GM19438 (cell line): Measurements from ENCODE around the gene ERVV-1.
"Not testable (repeated sequence)": the region's sequence is repeated elsewhere in the genome, so short reads cannot be mapped to it uniquely, and the experiment has no call there.

Experiments
- ATAC-seq: cut with Tn5 transposase; IDR thresholded peaks from one replicate; pipeline ENCODE4 v1.9.1; 2021; ENCODE audit warnings: low read depth; ENCODE audit not compliant: unreplicated experiment

The ERVV-1 gene

DNA sequence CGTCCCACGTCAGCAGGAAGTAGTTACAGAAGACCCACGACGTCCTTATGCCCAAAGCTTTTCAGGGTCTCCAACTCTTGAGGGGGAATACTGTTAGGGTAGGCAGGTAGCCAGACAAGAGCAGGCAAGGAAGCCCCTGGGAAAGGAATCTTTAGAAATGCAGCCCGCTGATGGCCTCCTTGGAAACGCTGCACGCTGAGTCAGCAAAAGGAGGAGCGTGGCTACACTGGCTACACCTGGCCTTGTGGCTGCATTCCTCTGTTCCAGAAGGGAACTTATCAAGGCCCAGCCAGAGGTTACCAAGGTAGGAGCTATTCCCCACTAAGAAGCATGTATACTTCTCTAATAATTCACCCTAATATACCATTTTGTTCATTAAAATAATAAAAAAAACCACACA lies 2.0 kb downstream of the ERVV-1 start:
- no peak for ATAC-seq

DNA sequence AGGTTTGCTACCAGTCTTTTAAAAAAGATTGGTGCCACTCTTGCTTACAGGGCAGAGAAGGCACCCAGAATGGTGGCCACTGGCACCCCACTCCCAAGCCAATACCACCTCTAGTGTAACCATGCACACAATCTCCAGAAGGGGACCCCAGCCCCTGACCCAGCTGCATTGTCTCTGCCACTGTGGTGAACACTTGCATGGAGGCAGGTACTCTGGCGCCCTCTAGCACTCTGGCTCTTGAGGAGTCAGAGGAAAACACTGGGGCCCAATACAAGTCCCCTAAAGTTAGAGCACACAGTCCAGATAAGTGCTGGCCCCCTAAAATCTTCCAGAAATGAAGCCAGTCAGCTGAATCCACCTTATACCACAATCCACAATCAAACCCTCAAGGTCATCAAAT lies 6.0 kb downstream of the ERVV-1 start:
- ATAC-seq, result no peak

DNA sequence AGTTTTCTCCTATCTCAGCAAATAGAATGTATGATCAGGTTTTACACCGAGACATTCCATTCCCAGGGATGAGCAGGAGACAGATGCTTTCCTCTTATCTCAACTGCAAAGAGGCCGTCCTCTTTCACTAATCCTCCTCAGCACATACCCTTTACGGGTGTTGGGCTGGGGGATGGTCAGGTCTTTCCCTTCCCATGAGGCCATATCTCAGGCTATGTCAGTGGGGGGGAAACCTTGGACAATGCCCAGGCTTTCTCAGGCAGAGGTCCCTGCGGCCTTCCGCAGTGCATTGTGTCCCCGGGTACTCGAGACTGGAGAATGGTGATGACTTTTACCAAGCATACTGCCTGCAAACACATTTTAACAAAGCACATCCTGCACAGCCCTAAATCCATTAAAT lies 14.6 kb downstream of the ERVV-1 start:
- ATAC-seq, result not testable (repeated sequence)

DNA sequence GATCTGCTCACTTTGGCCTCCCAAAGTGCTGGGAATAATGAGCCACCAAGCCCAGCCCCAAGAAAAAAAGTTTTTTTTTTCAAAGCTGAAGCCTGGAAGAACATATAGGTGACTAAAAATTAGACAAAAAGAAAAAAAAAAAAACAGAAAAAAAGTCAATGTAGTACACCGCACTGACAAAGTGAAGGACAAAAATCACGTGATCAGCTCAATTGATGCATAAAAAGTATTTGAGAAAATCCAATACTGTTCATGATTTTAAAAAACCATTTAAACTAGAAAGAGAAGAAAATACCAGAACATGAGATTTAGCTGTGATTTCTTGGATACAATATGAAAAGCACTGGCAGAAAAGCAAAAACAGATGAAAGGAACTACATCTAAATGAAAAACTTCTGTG lies 20.3 kb downstream of the ERVV-1 start:
- ATAC-seq, result no peak

DNA sequence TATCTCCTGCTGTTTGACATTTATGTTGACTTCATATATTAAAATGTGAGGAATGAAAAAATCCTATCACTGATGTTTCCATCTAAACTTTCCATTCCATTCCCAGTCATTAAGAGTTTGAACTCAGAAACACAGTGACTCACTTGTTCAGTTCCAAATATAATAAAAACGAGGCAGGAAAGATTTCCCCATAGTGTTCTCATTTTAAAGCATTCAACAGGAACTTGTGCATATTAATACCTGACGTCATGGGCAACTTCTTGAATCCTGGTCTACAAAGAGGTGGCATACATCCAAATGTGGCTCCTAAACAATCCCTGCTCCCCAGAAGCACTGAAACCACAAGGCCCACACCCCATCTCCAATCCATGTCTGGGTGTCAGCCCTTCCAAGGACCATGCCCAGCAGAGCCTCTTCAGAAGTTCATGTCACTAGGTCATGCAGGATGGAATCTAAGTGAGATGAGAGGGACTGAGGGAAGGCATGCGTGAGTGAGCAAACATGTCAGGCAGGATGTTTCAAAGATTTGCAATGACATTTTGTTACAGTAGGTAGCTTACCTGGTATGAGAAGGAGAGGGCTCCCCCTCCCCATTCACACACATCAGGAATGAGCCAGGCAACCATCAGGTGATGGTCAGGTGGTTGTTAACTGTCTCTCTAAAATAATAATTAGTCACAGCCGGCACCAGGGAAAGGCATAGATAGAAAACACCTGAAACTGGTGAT lies 21.4 kb downstream of the ERVV-1 start:
- ATAC-seq, result no peak

DNA sequence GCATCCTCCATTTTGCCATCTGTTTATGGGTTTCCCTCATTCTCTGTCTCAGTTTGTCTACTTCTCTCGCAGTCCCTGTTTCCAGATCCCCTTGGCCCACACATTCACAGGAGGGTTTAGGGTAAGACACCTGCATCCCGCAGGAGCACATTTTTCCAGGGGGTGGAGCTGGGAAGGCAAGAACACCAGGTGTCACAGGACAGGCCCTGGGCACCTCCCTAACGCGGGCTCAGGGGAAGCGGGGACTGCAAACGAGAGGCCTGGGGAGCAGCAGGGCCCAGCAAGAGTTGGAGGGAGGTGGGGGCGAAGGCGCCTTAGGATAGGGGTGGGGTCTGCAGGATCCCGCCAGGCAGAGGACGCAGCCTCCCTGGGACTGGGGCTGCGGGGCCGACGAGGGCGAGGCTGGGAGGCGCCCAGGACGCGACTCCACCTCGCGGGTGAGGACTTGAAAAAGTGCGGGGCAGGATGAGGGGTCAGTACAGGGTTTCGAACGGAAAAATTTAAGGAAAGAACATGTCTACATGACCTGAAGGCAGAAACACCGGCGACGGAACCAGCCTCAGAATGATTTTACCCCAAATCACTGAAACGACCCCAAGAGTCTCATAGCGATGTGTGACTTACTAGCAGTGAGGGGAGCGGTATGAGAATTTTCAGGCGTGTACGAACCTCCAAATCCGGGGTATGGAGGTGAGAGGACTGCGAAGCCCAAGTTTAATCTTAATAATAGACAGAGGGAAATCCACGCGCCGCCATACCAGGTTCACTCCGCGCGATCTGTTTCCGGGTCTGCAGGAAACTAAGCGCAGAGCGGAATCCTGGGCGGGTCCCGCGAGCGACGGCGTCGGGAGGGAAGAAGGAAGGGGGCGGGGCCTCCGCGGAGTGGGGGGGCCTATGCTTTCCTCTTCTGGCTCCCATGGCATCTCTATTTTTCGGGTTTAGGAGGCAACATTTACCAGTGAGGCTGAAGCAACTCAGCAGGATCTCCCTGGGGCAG lies 23.7 kb downstream of the ERVV-1 start:
- no peak for ATAC-seq

DNA sequence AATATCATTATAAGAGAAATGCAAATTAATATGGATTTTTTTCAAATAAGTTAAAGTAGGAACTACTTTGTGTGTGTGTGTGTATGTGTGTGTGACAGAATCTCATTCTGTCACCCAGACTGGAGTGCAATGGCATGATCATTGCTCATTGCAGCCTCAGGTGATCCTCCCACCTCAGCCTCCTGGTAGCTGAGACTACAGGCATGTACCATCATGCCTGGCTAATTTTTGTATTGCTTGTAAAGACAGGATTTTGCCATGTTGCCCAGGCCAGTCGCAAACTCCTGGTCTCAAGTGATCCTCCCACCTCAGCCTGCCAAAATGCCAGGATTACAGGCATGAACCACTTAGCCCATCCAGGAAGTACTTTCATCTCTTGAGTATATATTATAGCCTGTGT lies 27.6 kb downstream of the ERVV-1 start:
- ATAC-seq, result no peak

DNA sequence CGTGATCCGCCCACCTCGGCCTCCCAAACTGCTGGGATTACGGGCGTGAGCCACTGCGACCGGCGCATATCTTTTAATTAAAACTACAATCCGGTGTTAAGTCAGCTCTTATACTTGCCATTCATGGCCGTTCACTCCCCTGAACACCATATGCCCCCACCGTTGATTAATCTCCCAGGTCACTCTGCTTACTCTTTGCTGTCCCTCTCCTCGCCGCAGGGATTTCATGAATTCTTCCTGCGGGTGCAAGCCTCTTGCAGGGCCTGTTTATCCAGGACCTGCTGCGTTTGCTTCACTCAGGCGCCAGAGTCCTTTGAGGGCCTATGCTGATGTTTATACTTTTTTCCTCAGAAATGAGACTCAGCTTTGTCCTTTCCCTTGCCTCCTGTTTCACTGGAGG lies 31.8 kb downstream of the ERVV-1 start:
- no peak for ATAC-seq

DNA sequence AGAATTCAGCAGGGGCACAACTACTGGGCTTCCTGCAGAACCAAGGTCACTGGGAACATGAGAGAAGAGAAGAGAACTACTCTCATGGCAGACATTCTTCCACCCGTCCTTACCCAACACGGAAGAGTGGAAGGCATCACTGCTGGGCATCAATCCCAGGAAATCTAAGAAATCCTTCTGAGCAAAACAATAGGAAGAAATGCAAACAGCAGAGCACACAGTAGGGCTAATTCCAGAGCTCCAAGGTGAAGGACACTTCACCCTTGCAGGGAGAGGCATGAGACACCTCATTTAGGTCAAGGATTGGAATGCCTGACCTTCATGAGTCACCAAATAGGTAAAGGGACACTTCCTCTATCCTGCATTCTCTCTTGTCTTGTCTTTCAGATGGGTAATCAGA lies 33.7 kb downstream of the ERVV-1 start:
- no peak for ATAC-seq

DNA sequence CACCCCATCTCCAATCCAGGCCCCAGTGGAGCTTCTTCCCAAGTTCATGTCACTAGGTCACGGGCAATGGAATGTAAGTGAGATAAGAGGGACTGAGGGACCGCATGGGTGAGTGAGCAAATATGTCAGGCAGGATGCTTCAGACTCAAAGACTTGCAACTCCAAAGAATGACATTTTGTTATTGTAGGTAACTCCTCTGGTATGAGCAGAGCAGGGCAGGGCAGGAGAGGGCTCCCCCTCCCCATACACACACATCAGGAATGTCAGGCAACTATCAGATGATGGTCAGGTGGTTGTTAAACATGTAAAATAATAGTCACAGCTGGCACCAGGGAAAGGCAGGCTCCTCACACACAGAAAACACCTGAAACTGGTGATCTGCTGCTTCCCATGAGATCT lies 41.4 kb downstream of the ERVV-1 start:
- ATAC-seq, result no peak

DNA sequence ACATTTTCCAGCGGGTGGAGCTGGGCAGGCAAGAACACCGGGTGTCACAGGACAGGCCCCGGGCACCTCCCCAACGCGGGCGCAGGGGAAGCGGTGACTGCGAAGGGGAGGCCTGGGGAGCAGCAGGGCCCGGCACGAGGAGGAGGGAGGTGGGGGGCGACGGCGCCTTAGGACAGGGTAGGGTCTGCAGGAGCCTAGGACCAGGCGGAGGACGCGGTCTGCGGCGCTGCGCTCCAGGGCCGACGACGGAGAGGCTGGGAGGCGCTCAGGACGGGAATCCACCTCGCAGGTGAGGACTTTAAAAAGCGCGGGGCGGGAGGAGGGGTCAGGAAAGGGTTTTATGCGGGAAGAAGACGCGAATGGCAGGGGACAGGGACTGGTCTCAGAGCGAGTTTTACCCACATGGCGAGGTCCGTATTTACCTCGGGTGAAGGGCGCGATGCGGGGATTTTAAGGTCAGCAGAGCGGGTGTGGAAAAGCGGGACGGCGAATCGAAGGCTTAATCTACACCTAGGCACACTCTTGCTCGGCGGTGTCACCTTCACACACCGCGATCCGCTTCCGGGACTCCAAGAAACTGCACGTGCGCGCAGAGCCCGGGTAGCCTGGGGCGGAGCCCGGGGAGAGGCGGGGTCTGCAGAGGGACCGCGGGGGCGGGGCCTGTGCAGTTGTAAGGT lies 44.3 kb downstream of the ERVV-1 start:
- ATAC-seq, result no peak
